Measurements from ENCODE around the gene BZW2.
"Not testable (repeated sequence)": the region's sequence is repeated elsewhere in the genome, so short reads cannot be mapped to it uniquely, and the experiment has no call there.

DNA sequence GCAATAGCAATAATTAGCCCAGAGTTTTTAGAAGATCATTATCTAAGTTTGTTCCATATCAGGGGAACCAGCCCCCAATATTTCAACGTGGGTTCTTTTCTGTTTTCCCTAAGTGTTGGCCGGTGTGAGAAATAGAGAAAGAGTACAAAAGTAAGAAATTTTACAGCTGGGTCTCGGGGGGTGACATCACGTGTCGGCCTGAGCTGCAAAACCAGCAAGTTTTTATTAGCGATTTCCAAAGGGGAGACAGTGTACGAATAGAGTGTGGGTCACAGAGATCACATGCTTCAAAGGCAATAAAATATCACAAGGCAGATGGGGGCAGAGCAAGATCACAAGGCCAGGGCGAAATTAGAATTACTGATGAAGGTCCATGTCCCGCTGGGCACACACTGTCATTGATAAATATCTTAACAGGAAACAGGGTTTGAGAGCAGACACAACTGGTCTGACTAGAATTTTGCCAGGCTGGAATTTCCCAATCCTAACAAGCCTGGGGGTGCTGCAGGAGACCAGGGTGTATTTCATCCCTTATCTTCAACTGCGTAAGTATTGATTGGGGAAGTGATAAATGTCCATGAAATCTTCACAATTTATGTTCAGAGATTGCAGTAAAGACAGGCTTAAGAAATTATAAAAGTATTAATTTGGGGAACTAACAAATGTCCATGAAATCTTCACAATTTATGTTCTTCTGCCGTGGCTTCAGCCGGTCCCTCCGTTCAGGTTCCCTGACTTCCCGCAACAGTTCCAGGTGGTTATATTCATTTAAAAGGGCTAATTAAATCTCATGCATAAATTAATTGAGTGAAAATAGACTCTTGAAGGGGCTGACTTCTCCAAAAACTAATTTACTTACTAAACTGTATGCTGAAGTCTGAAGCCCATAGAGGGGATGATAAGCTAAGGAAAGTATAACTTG, 32.9 kb downstream of the BZW2 start:
- TF ChIP-seq, protein P1, sequence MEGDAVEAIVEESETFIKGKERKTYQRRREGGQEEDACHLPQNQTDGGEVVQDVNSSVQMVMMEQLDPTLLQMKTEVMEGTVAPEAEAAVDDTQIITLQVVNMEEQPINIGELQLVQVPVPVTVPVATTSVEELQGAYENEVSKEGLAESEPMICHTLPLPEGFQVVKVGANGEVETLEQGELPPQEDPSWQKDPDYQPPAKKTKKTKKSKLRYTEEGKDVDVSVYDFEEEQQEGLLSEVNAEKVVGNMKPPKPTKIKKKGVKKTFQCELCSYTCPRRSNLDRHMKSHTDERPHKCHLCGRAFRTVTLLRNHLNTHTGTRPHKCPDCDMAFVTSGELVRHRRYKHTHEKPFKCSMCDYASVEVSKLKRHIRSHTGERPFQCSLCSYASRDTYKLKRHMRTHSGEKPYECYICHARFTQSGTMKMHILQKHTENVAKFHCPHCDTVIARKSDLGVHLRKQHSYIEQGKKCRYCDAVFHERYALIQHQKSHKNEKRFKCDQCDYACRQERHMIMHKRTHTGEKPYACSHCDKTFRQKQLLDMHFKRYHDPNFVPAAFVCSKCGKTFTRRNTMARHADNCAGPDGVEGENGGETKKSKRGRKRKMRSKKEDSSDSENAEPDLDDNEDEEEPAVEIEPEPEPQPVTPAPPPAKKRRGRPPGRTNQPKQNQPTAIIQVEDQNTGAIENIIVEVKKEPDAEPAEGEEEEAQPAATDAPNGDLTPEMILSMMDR (IDR thresholded peaks at IDR 0.05): not testable (repeated sequence)
- not testable (repeated sequence) for TF ChIP-seq POLR2A, EP300 (IDR thresholded peaks at IDR 0.05)
